GM12891 (cell line): Measurements from ENCODE around the gene SFXN3.

Experiments
- PAX5 ChIP-seq: IDR thresholded peaks from 2 replicates; pipeline ENCODE4 v1.6.1; 2011; ENCODE audit warnings: low read length, moderate library complexity, mild to moderate bottlenecking; ENCODE audit not compliant: insufficient read depth, severe bottlenecking
- POLR2A ChIP-seq: IDR thresholded peaks from 2 replicates; pipeline ENCODE4 v1.6.1; 2011; ENCODE audit warnings: low read depth, low read length, control low read depth
- POLR2AphosphoS5 ChIP-seq: IDR thresholded peaks from 2 replicates; pipeline ENCODE4 v1.6.1; 2011; ENCODE audit warnings: low read depth, low read length, control low read depth
- POU2F2 ChIP-seq: IDR thresholded peaks from 2 replicates; pipeline ENCODE4 v1.6.1; 2011; ENCODE audit warnings: low read depth, mild to moderate bottlenecking, control low read depth, low read length, moderate library complexity
- TAF1 ChIP-seq: IDR thresholded peaks from 2 replicates; pipeline ENCODE4 v1.6.1; 2011; ENCODE audit warnings: low read depth, low read length, control low read depth

- TF ChIP-seq POU2F2, result no peak
- TF ChIP-seq POLR2AphosphoS5, result no peak
- no peak for TF ChIP-seq POLR2A
- no peak for TF ChIP-seq TAF1
- TF ChIP-seq PAX5, result no peak
These were observed 23.3 kb downstream of the SFXN3 start for GRCh38 chr10:101054351-101054750.
